Stomach (tissue), 9 donors: ENCODE results near the gene ALDOA. TPM values are rescaled to one million over a fixed set of nuclear protein-coding genes. Genes with fewer than 3 reads are reported as not detected.

ENCODE experiments used
- DNase-seq, 2 donors: peaks; one replicate each; pipeline versions ENCODE4 v3.0.0 to v3.0.0-alpha.2; 2013 to 2019
- H3K27ac ChIP-seq, 5 donors: fragments of 200-600 bp in 4 of 5; sonication (generic) in 4 of 5; one replicate each; pipeline ENCODE4 v1.5.1; 2013 to 2019; ENCODE audit warnings: mild to moderate bottlenecking in 1 of 5, moderate library complexity in 1 of 5
- H3K27me3 ChIP-seq, 3 donors: fragments of 200-600 bp; sonication (generic); one replicate each; pipeline ENCODE4 v1.5.1; 2017 to 2019; ENCODE audit warnings: mixed run types in 1 of 3
- H3K36me3 ChIP-seq, 4 donors: fragments of 200-600 bp; sonication (generic); 1 replicate in 3 of 4; 2 replicates in 1 of 4; pipeline ENCODE4 v1.5.1; 2016 to 2019
- H3K4me1 ChIP-seq, 4 donors: fragments of 200-600 bp; sonication (generic); one replicate each; pipeline ENCODE4 v1.5.1; 2016 to 2019
- H3K4me3 ChIP-seq, 4 donors: fragments of 200-600 bp; sonication (generic) in 3 of 4; one replicate each; pipeline ENCODE4 v1.5.1; 2016 to 2019; ENCODE audit warnings: mild to moderate bottlenecking in 1 of 4
- H3K9me3 ChIP-seq, 4 donors: fragments of 200-600 bp; sonication (generic); one replicate each; pipeline ENCODE4 v1.5.1; 2016 to 2019
- CTCF ChIP-seq, 7 experiments: fragments of 450-650 bp in 4 of 7; fragments of 200-600 bp in 3 of 7; sonication (generic) in 3 of 7; IDR thresholded peaks; one replicate each; pipeline ENCODE4 v1.5.1; 2016 to 2019; ENCODE audit warnings: antibody characterized with exemption in 7 of 7, control low read depth in 2 of 7, mild to moderate bottlenecking in 1 of 7
- EP300 ChIP-seq: sonication (generic); formaldehyde crosslinking; IDR thresholded peaks from one replicate; pipeline ENCODE4 v1.6.1; 2017; ENCODE audit warnings: antibody characterized with exemption
- POLR2A ChIP-seq, 4 donors: fragments of 450-650 bp; IDR thresholded peaks; one replicate each; pipeline ENCODE4 v1.6.1; 2016; ENCODE audit warnings: antibody characterized with exemption in 4 of 4, control low read depth in 2 of 4, mild to moderate bottlenecking in 1 of 4, moderate library complexity in 1 of 4
- POLR2AphosphoS5 ChIP-seq, 3 donors: sonication (generic); formaldehyde crosslinking; IDR thresholded peaks; one replicate each; pipeline ENCODE4 v1.6.1; 2016; ENCODE audit warnings: antibody characterized with exemption in 3 of 3
- WGBS, 5 donors: extraction: QIAGEN DNeasy Blood & Tissue Kit in 3 of 5; methylation state at CpG; one replicate each; pipeline versions ENCODE4 v1.1.5 to v1.1.7; 2013 to 2018; 5-methylcytosine and 5-hydroxymethylcytosine counted together
- intact Hi-C: fragments of 100-400 bp; cut with DNase I; formaldehyde crosslinking; loops from one replicate; pipeline ENCODE4 v1.15.1; 2023; ENCODE audit warnings: low total_unique reads
- polyA plus RNA-seq, 3 donors: library from polyadenylated mRNA; stranded (reverse); fragments of 200-250 nt; gene quantifications; one replicate each; pipeline ENCODE4 v1.2.3, GENCODE V29; 2013
- total RNA-seq, 5 donors: library from RNA; depleted of rRNA; stranded (reverse); fragments of >200 nt; gene quantifications; one replicate each; pipeline versions ENCODE4 v1.1.0 to v1.2.3, GENCODE V29; 2014 to 2016
- donor health status: healthy with polysubstance abuse.
- donor health status: Bipolar disorder and iron deficiency.
- donor health status: healthy.

The ALDOA gene
- total and polyA plus RNA-seq, 8 donors, result 180 to 2,515 (median 807) TPM

- Histone ChIP-seq H3K36me3 (peaks cover 49 to 54% (median 52%) of the 10 kb centered on the region in 4 donors), H3K27me3 (no peaks in the 10 kb centered on the region), H3K4me3 (peak overlapping the region; percentile 75 to 96 (median 80)), H3K9me3 (no peaks in the 10 kb centered on the region), H3K4me1 (peaks cover 49 to 74% (median 61%) of the 10 kb centered on the region in 4 donors), H3K27ac (peak overlapping the region; percentile 93 to 100 (median 98))
- WGBS, 5 donors, result 28 to 36% (median 32%) methylated on average over 16 to 21 of the region's 21 CpGs
- intact Hi-C loops, result no loop called here
- TF ChIP-seq POLR2AphosphoS5 (IDR thresholded peaks at IDR 0.05) (no peak), POLR2A (IDR thresholded peaks at IDR 0.05) (no peak), CTCF (IDR thresholded peaks at IDR 0.05) (no peak), EP300 (no peak)
- DNase-seq, result peak in 1 of 2 donors; percentile 33
Measured at GRCh38 chr16:30066761-30067583, 1.4 kb downstream of the ALDOA start.

- Histone ChIP-seq H3K9me3 (no peaks in the 10 kb centered on the region), H3K27me3 (no peaks in the 10 kb centered on the region), H3K36me3 (peaks cover 55 to 60% (median 58%) of the 10 kb centered on the region in 4 donors), H3K4me1 (peaks cover 49 to 75% (median 61%) of the 10 kb centered on the region in 4 donors), H3K4me3 (peak overlapping the region; percentile 75 to 96 (median 80)), H3K27ac (peak overlapping the region in 4 of 5 donors; percentile 93 to 100 (median 98))
- no peak for TF ChIP-seq CTCF (IDR thresholded peaks at IDR 0.05)
- no peak for TF ChIP-seq POLR2AphosphoS5 (IDR thresholded peaks at IDR 0.05)
- no peak for TF ChIP-seq POLR2A (IDR thresholded peaks at IDR 0.05)
- TF ChIP-seq EP300, result no peak
- no peak for DNase-seq
- intact Hi-C loops, result no loop called here
- 56 to 75% (median 63%) methylated on average over 6 of the region's 6 CpGs for WGBS, 5 donors
Measured at GRCh38 chr16:30067584-30067916, 2.0 kb downstream of the ALDOA start.

GRCh38 chr16:30068333-30068732 lies 2.8 kb downstream of the ALDOA start:
- no peaks in the 10 kb centered on the region for H3K9me3 ChIP-seq
- DNase-seq, result no peak
- H3K27ac ChIP-seq, result peak overlapping the region in 4 of 5 donors; percentile 38 to 98 (median 96)
- intact Hi-C loops, result no loop called here
- peak overlapping the region in 2 of 4 donors; percentile 75 to 96 for H3K4me3 ChIP-seq
- TF ChIP-seq EP300 (no peak), CTCF (IDR thresholded peaks at IDR 0.05) (no peak), POLR2AphosphoS5 (IDR thresholded peaks at IDR 0.05) (no peak), POLR2A (IDR thresholded peaks at IDR 0.05) (no peak)
- H3K36me3 ChIP-seq, result peaks cover 62 to 68% (median 65%) of the 10 kb centered on the region in 4 donors
- peaks cover 46 to 69% (median 57%) of the 10 kb centered on the region in 4 donors for H3K4me1 ChIP-seq
- WGBS, 5 donors, result 68 to 83% (median 79%) methylated on average over 9 of the region's 9 CpGs
- no peaks in the 10 kb centered on the region for H3K27me3 ChIP-seq

- peaks cover 62 to 72% (median 68%) of the 10 kb centered on the region in 4 donors for H3K36me3 ChIP-seq
- H3K27ac ChIP-seq, result peak overlapping the region in 4 of 5 donors; percentile 4 to 98 (median 96)
- peak in 1 of 2 donors; percentile 68 for DNase-seq
- WGBS, 5 donors, result 70 to 77% (median 72%) methylated on average over 15 to 17 of the region's 17 CpGs
- no peaks in the 10 kb centered on the region for H3K9me3 ChIP-seq
- intact Hi-C loops, result no loop called here
- peak in 4 of 7 experiments; percentile 21 to 51 (median 30) for TF ChIP-seq CTCF (IDR thresholded peaks at IDR 0.05)
- no peak for TF ChIP-seq EP300
- peaks cover 39 to 62% (median 51%) of the 10 kb centered on the region in 4 donors for H3K4me1 ChIP-seq
- H3K27me3 ChIP-seq, result no peaks in the 10 kb centered on the region
- H3K4me3 ChIP-seq, result peak overlapping the region in 2 of 4 donors; percentile 75 to 96
Measured at GRCh38 chr16:30068750-30069610, 3.4 kb downstream of the ALDOA start.
